Measurements from ENCODE around the gene CHDH. TPM values are rescaled to one million over a fixed set of nuclear protein-coding genes. Genes with fewer than 3 reads are reported as not detected.

CHDH gene
- total RNA-seq, 2 experiments from 2014 or later: 0.53 to 1.0 TPM

DNA sequence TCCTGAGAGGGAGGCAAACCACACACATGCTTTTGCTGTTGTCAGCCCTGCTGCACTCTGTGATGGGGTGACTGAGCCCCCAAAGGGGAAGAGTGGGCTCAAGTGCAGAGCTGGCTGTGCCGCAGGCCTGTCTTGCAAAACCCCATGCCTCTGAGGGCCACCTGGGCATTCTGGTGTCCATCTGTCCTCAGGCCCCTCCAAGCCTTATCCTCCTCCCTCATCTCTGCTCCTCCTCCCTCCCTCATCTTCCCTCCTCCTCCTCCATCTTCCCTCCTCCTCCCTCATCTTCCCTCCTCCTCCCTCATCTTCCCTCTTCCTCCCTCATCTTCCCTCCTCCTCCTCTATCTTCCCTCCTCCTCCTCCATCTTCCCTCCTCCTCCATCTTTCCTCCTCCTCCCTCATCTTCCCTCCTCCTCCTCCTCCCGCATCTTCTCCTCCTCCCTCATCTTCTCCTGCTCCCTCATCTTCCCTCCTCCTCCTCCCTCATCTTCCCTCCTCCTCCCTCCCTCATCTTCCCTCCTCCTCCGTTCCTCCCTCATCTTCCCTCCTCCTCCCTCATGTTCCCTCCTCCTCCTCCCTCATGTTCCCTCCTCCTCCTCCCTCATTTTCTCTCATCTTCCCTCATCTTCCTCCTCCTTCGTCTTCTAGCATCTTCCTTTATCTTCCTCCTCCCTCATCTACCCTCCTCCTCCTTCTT is 40.6 kb downstream of the CHDH start:
- DNase-seq: no peak
- no peak overlapping the region for H3K27ac Mint-ChIP-seq

GRCh38 chr3:53804697-53805462 is 41.3 kb downstream of the CHDH start:
- no peak overlapping the region for H3K4me3 Mint-ChIP-seq
- H3K4me1 Mint-ChIP-seq: no peaks in the 10 kb centered on the region
- ATAC-seq (no peak), DNase-seq (no peak)
- H3K27ac Mint-ChIP-seq: no peak overlapping the region
- H3K27me3 Mint-ChIP-seq: no peaks in the 10 kb centered on the region
- H3K9me3 Mint-ChIP-seq (ENCODE audit: low read depth): no peaks in the 10 kb centered on the region
- CTCF ChIA-PET: no interaction called here
- H3K36me3 Mint-ChIP-seq: no peaks in the 10 kb centered on the region

More for the DNA sequence above, 40.6 kb downstream of the CHDH start:
- CTCF ChIA-PET: no interaction called here
- Mint-ChIP-seq H3K4me1 (no peaks in the 10 kb centered on the region), H3K27me3 (no peaks in the 10 kb centered on the region), H3K4me3 (no peak overlapping the region), H3K36me3 (no peaks in the 10 kb centered on the region), H3K9me3 (ENCODE audit: low read depth) (no peaks in the 10 kb centered on the region)
- no peak for ATAC-seq

DNA sequence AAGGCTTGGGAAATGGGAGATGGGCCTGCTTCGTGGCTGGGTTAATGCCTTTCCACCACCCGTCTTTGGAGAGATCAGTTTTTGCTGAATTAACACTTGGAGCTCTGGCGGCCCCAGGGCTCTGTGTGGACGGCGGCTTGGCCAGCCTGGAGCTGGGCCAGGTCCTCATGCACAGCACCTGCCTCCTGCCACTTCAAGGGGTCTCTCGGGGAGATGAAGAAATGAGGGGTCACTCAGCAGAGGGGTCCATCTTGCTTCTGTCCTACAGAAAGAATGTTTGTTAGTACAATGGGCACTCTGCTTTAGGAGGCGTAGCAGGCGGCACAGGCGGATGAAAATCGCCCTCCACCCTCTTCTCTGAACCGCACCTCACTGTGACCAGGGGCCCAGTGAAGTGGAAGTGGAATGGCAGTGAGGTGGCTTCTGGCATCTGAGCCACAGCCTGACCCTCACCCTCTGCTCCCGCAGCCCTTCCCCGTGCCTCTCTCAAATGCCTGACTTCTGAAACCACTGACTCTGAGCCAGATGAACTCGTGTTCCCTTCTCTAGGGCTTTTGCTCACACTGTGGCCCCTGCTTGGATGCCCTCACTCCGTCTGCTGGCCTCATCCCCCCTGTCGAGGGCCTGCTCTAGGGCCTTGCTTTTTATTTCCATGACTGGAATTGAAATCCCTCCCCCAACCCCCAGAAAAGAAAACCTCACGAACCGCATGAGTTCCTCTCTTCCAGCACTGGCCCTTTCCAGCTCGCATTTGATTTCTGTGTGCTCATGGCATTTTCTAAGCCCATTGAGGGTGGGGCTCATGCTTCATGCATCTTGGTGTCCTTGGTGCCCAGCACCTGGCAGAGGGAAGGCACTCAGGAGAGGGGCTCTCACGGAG is 42.2 kb downstream of the CHDH start:
- no peak for DNase-seq
- no peaks in the 10 kb centered on the region for H3K27me3 Mint-ChIP-seq
- CTCF ChIA-PET: no interaction called here
- H3K4me3 Mint-ChIP-seq: no peak overlapping the region
- H3K9me3 Mint-ChIP-seq (ENCODE audit: low read depth): no peaks in the 10 kb centered on the region
- ATAC-seq: no peak
- H3K4me1 Mint-ChIP-seq: no peaks in the 10 kb centered on the region
- H3K36me3 Mint-ChIP-seq: no peaks in the 10 kb centered on the region
- H3K27ac Mint-ChIP-seq: no peak overlapping the region

DNA sequence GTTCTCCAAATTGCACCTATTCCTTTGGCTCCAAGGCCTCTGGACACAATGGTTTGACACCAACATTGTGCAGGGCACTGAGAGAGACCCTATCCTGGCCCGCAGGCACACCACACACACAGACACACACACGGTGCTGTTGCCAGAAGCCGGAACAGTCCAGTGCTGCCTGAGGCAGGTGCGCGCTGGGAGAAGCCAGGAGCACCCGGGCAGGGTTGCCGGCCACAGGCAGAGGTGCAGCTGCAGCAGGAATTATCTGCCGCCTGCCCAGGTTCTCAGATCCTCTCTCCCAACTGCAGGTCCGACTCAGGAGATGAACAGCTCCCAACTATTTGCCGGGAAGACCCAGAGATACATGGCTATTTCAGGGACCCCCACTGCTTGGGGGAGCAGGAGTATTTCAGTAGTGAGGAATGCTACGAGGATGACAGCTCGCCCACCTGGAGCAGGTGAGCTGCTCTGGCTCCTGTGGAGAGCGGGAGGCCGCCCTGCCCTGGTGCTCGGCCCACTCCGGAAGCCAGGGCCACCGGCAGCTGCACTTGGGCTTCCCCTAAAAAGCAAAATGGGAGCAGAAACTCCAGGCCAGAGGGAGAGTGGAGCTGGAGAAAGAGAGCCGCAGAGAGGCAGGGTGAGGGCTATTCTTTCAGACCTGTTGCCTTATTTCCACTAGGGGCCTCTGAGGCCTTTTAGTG is 42.9 kb downstream of the CHDH start:
- no peaks in the 10 kb centered on the region for H3K4me1 Mint-ChIP-seq
- CTCF ChIA-PET: no interaction called here
- no peak overlapping the region for H3K27ac Mint-ChIP-seq
- peaks cover 3% of the 10 kb centered on the region for H3K27me3 Mint-ChIP-seq
- no peaks in the 10 kb centered on the region for H3K9me3 Mint-ChIP-seq (ENCODE audit: low read depth)
- ATAC-seq (no peak), DNase-seq (no peak)
- no peaks in the 10 kb centered on the region for H3K36me3 Mint-ChIP-seq
- no peak overlapping the region for H3K4me3 Mint-ChIP-seq

GRCh38 chr3:53802256-53802880 is 43.9 kb downstream of the CHDH start:
- H3K9me3 Mint-ChIP-seq (ENCODE audit: low read depth): no peaks in the 10 kb centered on the region
- H3K27ac Mint-ChIP-seq: no peak overlapping the region
- no peak for DNase-seq
- H3K4me3 Mint-ChIP-seq: no peak overlapping the region
- H3K36me3 Mint-ChIP-seq: no peaks in the 10 kb centered on the region
- H3K4me1 Mint-ChIP-seq: no peaks in the 10 kb centered on the region
- no peak for ATAC-seq
- CTCF ChIA-PET: no interaction called here
- peaks cover 11% of the 10 kb centered on the region for H3K27me3 Mint-ChIP-seq

DNA sequence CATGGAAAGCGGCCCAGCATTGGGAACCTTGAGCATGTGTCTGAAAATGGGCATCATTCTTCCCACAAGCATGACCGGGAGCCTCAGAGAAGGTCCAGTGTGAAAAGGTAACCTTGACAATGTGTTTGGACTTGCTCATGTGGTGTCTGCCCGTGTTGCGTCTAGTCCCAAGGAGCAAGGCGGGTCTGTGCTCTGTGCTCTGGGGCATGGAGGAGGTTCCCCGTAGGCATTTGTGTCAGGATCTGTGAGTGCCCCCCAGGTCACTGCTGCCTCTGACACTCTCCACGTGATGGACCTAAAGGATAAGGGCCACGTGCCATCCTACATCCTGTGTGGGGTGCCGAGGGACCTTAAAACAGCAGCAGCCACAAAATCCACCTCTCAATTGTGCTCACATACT is 44.9 kb downstream of the CHDH start:
- CTCF ChIA-PET: no interaction called here
- H3K4me3 Mint-ChIP-seq: no peak overlapping the region
- H3K36me3 Mint-ChIP-seq: no peaks in the 10 kb centered on the region
- no peaks in the 10 kb centered on the region for H3K4me1 Mint-ChIP-seq
- peaks cover 18% of the 10 kb centered on the region for H3K27me3 Mint-ChIP-seq
- no peak for ATAC-seq
- DNase-seq: no peak
- H3K9me3 Mint-ChIP-seq (ENCODE audit: low read depth): no peaks in the 10 kb centered on the region
- H3K27ac Mint-ChIP-seq: no peak overlapping the region

DNA sequence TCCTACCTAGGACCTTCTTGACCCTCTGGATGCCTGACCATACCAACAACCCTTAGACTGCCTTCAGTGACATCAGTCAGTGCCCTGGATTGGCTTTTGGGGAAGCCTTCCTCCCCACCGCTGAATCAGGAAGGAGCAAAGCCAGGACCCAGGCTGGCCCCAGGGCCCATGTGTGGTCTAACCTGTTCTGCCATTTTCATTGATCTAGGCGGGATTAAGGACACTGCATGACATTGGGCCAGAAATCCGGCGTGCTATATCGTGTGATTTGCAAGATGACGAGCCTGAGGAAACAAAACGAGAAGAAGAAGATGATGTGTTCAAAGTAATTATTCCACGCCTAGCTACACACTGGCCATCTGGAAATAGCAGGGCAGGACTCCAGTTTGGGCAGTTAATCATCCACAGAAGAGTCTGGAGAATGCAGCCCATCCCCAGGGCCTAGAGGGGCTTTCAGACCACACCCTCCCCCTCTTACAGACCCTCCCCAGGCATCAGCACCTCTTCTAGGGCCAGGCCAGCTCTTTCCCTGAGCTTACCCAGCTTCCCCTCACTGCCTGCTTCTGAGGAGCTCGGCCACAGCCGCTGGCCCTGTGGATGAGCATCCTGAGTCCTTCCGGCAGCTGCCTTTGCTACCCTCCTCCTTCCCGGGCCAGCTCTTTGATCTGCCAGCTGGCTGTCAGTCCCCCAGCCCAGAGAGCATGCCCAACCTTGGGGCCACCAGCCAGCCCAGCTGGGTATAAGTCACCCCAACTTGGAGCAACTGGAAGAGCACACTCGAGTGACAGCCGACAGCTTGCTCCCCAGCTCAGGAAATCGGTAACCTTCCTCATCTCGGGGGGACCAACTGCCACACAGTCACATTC is 45.9 kb downstream of the CHDH start:
- CTCF ChIA-PET: no interaction called here
- no peaks in the 10 kb centered on the region for H3K36me3 Mint-ChIP-seq
- H3K4me1 Mint-ChIP-seq: no peaks in the 10 kb centered on the region
- ATAC-seq (no peak), DNase-seq (no peak)
- no peaks in the 10 kb centered on the region for H3K9me3 Mint-ChIP-seq (ENCODE audit: low read depth)
- H3K27me3 Mint-ChIP-seq: peaks cover 26% of the 10 kb centered on the region
- H3K27ac Mint-ChIP-seq: no peak overlapping the region
- no peak overlapping the region for H3K4me3 Mint-ChIP-seq

- ATAC-seq: no peak
- CTCF ChIA-PET: no interaction called here
- no peaks in the 10 kb centered on the region for H3K36me3 Mint-ChIP-seq
- DNase-seq: no peak
- no peaks in the 10 kb centered on the region for H3K9me3 Mint-ChIP-seq (ENCODE audit: low read depth)
- peaks cover 32% of the 10 kb centered on the region for H3K27me3 Mint-ChIP-seq
- no peak overlapping the region for H3K4me3 Mint-ChIP-seq
- H3K27ac Mint-ChIP-seq: no peak overlapping the region
- H3K4me1 Mint-ChIP-seq: no peaks in the 10 kb centered on the region
Observed at GRCh38 chr3:53799338-53799865, 46.8 kb downstream of the CHDH start.

DNA sequence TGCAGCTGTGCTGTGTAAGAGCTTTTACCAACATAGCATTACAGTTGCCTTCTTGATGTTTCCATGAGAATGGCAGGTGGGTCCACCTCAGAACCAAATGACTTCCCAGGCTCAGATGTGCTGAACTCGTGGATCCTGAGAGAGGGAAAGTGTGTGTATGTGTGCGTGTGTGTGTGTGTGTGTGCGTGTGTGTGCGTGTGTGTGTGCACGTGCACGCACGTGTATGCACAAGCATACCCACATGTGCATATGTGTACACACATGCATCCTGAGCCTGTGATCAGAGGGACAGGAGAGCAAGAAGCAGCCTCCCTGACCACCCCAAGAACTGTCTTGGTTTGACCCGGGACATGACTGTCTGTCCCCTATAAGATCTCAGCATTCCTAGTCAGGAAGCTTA is 48.1 kb downstream of the CHDH start:
- Mint-ChIP-seq H3K4me3 (no peak overlapping the region), H3K27ac (no peak overlapping the region), H3K9me3 (ENCODE audit: low read depth) (no peaks in the 10 kb centered on the region), H3K4me1 (no peaks in the 10 kb centered on the region), H3K36me3 (no peaks in the 10 kb centered on the region), H3K27me3 (peaks cover 39% of the 10 kb centered on the region)
- DNase-seq (no peak), ATAC-seq (no peak)
- CTCF ChIA-PET: no interaction called here

GRCh38 chr3:53795789-53796560 is 50.2 kb downstream of the CHDH start:
- DNase-seq (no peak), ATAC-seq (no peak)
- Mint-ChIP-seq H3K9me3 (ENCODE audit: low read depth) (no peaks in the 10 kb centered on the region), H3K27me3 (peaks cover 41% of the 10 kb centered on the region), H3K27ac (no peak overlapping the region), H3K4me1 (no peaks in the 10 kb centered on the region), H3K36me3 (no peaks in the 10 kb centered on the region), H3K4me3 (no peak overlapping the region)
- CTCF ChIA-PET: no interaction called here

DNA sequence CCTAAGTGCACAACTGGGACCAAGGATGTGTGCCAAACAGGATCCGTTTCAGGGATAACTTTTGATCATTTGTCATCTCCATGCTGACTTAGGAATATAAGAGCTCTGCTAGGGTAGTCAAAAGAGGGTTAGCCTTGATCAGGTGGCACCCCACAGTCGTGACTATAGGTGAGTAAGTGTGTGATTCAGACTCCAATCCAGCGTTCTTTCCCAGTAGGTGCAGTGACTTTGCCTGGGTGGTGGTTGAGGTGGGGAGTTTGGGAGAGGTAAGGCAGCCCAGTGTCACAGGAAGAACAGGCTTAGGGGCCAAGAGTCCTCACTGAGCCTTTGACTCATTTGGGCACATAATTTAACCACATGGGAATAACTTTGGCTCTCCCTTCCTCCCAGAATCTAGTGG is 51.0 kb downstream of the CHDH start:
- ATAC-seq: no peak
- Mint-ChIP-seq H3K36me3 (no peaks in the 10 kb centered on the region), H3K27ac (no peak overlapping the region), H3K27me3 (peaks cover 42% of the 10 kb centered on the region), H3K4me3 (no peak overlapping the region), H3K9me3 (ENCODE audit: low read depth) (no peaks in the 10 kb centered on the region), H3K4me1 (no peaks in the 10 kb centered on the region)
- CTCF ChIA-PET: no interaction called here
- DNase-seq: no peak

DNA sequence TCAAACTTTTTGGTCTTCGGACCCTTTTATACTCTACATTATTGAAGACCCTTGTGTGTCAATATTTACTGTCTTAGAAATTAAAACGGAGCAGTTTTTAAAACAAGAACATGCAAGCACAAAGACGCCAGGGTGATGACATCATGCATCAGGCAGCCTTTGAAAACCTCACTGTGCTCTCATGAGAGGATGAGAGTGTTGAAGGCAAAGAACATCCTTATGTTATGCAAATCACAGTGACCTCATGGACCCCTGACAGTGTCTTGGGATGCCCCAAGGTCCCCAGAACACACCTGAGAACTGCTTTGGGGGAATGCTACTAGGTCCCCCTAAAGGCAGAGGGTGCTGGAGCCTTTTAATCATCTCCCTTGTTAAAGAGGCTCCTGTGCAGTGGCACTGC is 51.6 kb downstream of the CHDH start:
- no peaks in the 10 kb centered on the region for H3K36me3 Mint-ChIP-seq
- ATAC-seq (no peak), DNase-seq (no peak)
- H3K4me3 Mint-ChIP-seq: no peak overlapping the region
- no peaks in the 10 kb centered on the region for H3K9me3 Mint-ChIP-seq (ENCODE audit: low read depth)
- CTCF ChIA-PET: no interaction called here
- no peaks in the 10 kb centered on the region for H3K4me1 Mint-ChIP-seq
- peaks cover 44% of the 10 kb centered on the region for H3K27me3 Mint-ChIP-seq
- H3K27ac Mint-ChIP-seq: no peak overlapping the region

All from activated CD8-positive, alpha-beta memory T cell treated with anti-CD3 and anti-CD28 coated beads, Interleukin-2, amount 10 ng/mL, durations not matched to agents 7 days and 5 days (primary cell).